ENCODE measurements around the gene UBE2J2. TPM values are rescaled to one million over a fixed set of nuclear protein-coding genes. Genes with fewer than 3 reads are reported as not detected.

UBE2J2 gene
- total and polyA plus RNA-seq, 2 of the 13 experiments (the other 11 are each of a cell fraction or from before 2014, with no cell fraction given), result 25.4 to 29.4 TPM

DNA sequence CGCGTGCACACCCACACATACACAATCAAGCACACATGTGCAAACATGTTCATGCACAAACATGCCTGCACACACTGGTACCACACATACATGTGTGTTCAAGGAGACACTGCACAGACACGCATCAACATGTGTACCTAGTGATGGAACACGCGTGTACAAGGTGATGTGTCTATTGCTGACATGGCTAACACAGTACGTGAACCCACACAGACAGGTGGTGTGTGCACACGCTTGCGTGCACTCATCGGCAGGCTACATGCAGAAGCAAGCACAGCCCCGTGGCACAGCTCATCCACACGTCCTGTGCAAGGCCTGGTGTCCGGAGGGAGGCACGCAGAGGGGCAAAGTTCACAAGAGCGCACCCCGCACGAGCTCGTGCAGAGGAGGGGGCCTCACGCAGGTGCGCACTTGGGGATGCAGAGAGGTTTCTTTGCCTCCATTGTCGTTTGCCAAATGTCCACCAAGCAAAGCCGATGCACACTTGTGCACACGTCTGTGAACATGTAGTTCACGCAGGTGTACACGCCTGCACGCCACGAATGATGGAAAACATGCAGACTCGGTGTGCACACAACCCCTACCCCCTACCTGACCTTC is 33.1 kb upstream of the UBE2J2 start:
- Histone ChIP-seq H3K27me3 (ENCODE audit: control insufficient read depth in 1 of 2, insufficient read depth in 2 of 2, low read length in 2 of 2) (no peaks in the 10 kb centered on the region), H3K79me2 (ENCODE audit: insufficient read depth, low read length) (peaks cover 15% of the 10 kb centered on the region), H3K36me3 (replicated peaks in 1 of 2; ENCODE audit: control insufficient read depth in 1 of 2, insufficient read depth in 2 of 2, low read length in 2 of 2) (peaks cover 4 to 15% of the 10 kb centered on the region in 2 experiments; a peak in 1 of 5 replicates), H3K27ac (ENCODE audit: extremely low read length, insufficient read depth, low read length) (peak overlapping the region; percentile 79), H2AFZ (ENCODE audit: low read length) (no peak overlapping the region), H4K20me1 (ENCODE audit: insufficient read depth, low read length) (no peaks in the 10 kb centered on the region; the same call in 1 of the 2 replicates), H3K4me2 (ENCODE audit: low read depth, low read length) (peak overlapping the region; percentile 98), H3K4me1 (ENCODE audit: insufficient read depth, low read length) (peaks cover 37% of the 10 kb centered on the region), H3K9ac (ENCODE audit: insufficient read depth, low read depth, low read length) (peak overlapping the region; percentile 88), H3K9me3 (ENCODE audit: low read length) (no peaks in the 10 kb centered on the region), H3K4me3 (replicated peaks in 1 of 3; ENCODE audit: insufficient read depth in 1 of 3, low read depth in 2 of 3, low read length in 3 of 3) (peak overlapping the region; percentile 77 to 93 (median 91))
- BruUV-seq (replicated peaks), result TSS peak; percentile 52
- DNase-seq (ENCODE audit: low spot score) (peak; percentile 60), FAIRE-seq (peak; percentile 75), ATAC-seq (peak; percentile 2)
- 20% methylated on average over 2 of the region's 27 CpGs for WGBS (ENCODE audit: low lambda C conversion rate)
- ChIA-PET CTCF (ENCODE audit: low intra/inter-chr PET ratio, low total read pairs) (no interaction called here), POLR2A (interaction anchor here (0.7 to 1.0 kb wide), 5 partner anchors 33 to 178 kb away, joined by 3 to 4 read pairs (median 3); partner anchors contain the start of genes ANKRD65 and UBE2J2)
- intact Hi-C loops (cut with micrococcal nuclease; ENCODE audit: unreplicated experiment) (no loop called here), in situ Hi-C loops (cut with HindIII; ENCODE audit: extremely low pct_ligation_motif_present, low pct_unique_long_range_greater_than_20kb) (no loop called here)
- TF ChIP-seq SKIL (CRISPR knock-in tag; IDR thresholded peaks at IDR 0.05; ENCODE audit: borderline replicate concordance), result no peak
- TF ChIP-seq, protein P1, sequence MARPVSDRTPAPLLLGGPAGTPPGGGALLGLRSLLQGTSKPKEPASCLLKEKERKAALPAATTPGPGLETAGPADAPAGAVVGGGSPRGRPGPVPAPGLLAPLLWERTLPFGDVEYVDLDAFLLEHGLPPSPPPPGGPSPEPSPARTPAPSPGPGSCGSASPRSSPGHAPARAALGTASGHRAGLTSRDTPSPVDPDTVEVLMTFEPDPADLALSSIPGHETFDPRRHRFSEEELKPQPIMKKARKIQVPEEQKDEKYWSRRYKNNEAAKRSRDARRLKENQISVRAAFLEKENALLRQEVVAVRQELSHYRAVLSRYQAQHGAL (CRISPR knock-in tag; IDR thresholded peaks at IDR 0.05; ENCODE audit: not compliant biosample characterization), result no peak
- no peak for TF ChIP-seq HNRNPUL1 (IDR thresholded peaks at IDR 0.05; ENCODE audit: low read depth, low read length)
- TF ChIP-seq PRDM4 (CRISPR knock-in tag; IDR thresholded peaks at IDR 0.05; ENCODE audit: borderline replicate concordance), result no peak
- TF ChIP-seq, protein P2, sequence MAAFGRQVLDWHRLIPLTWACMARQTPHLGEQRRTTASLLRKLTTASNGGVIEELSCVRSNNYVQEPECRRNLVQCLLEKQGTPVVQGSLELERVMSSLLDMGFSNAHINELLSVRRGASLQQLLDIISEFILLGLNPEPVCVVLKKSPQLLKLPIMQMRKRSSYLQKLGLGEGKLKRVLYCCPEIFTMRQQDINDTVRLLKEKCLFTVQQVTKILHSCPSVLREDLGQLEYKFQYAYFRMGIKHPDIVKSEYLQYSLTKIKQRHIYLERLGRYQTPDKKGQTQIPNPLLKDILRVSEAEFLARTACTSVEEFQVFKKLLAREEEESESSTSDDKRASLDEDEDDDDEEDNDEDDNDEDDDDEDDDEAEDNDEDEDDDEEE (CRISPR knock-in tag; IDR thresholded peaks at IDR 0.05), result no peak
- no peak; the same call in 1 of the 2 replicates for TF ChIP-seq HMGA1 (CRISPR knock-in tag; conservative IDR thresholded peaks at IDR 0.05)
- TF ChIP-seq, protein P3, sequence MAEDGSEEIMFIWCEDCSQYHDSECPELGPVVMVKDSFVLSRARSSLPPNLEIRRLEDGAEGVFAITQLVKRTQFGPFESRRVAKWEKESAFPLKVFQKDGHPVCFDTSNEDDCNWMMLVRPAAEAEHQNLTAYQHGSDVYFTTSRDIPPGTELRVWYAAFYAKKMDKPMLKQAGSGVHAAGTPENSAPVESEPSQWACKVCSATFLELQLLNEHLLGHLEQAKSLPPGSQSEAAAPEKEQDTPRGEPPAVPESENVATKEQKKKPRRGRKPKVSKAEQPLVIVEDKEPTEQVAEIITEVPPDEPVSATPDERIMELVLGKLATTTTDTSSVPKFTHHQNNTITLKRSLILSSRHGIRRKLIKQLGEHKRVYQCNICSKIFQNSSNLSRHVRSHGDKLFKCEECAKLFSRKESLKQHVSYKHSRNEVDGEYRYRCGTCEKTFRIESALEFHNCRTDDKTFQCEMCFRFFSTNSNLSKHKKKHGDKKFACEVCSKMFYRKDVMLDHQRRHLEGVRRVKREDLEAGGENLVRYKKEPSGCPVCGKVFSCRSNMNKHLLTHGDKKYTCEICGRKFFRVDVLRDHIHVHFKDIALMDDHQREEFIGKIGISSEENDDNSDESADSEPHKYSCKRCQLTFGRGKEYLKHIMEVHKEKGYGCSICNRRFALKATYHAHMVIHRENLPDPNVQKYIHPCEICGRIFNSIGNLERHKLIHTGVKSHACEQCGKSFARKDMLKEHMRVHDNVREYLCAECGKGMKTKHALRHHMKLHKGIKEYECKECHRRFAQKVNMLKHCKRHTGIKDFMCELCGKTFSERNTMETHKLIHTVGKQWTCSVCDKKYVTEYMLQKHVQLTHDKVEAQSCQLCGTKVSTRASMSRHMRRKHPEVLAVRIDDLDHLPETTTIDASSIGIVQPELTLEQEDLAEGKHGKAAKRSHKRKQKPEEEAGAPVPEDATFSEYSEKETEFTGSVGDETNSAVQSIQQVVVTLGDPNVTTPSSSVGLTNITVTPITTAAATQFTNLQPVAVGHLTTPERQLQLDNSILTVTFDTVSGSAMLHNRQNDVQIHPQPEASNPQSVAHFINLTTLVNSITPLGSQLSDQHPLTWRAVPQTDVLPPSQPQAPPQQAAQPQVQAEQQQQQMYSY (CRISPR knock-in tag; IDR thresholded peaks at IDR 0.05), result no peak
- TF ChIP-seq CREB1 (IDR thresholded peaks at IDR 0.05), result no peak
- TF ChIP-seq CREB1 (CRISPR knock-in tag; IDR thresholded peaks at IDR 0.05), result peak; percentile 39; the same call in 1 of the 2 replicates
- TF ChIP-seq POLR2AphosphoS2 (IDR thresholded peaks at IDR 0.05; ENCODE audit: low read depth, low read length), result no peak
- TF ChIP-seq ZNF264 (CRISPR knock-in tag; IDR thresholded peaks at IDR 0.05), result no peak
- TF ChIP-seq SOX13 (IDR thresholded peaks at IDR 0.05), result no peak
- TF ChIP-seq SOX13 (CRISPR knock-in tag; conservative IDR thresholded peaks at IDR 0.05 in 1 of 2, IDR thresholded peaks at IDR 0.05 in 1 of 2), result no peak
- no peak for TF ChIP-seq ZKSCAN1 (IDR thresholded peaks at IDR 0.05; ENCODE audit: low read length)

All from HepG2 (cell line).